ENCODE results near the gene ELK4.

The ELK4 gene

GRCh38 chr1:205629751-205630150 is 2.1 kb downstream of the ELK4 start:
- DNase-seq: no peak

GRCh38 chr1:205627956-205628355 is 3.9 kb downstream of the ELK4 start:
- no peak for DNase-seq

- DNase-seq: no peak
Measured at GRCh38 chr1:205626216-205626615, 5.6 kb downstream of the ELK4 start.

GRCh38 chr1:205623646-205624045 is 8.2 kb downstream of the ELK4 start:
- DNase-seq: no peak

GRCh38 chr1:205620269-205620668 is 11.5 kb downstream of the ELK4 start:
- no peak for DNase-seq

GRCh38 chr1:205619376-205619775 is 12.4 kb downstream of the ELK4 start:
- no peak for DNase-seq

- DNase-seq: no peak
Measured at GRCh38 chr1:205616563-205617293, 15.1 kb downstream of the ELK4 start.

- no peak for DNase-seq
Measured at GRCh38 chr1:205615789-205616188, 16.0 kb downstream of the ELK4 start.

GRCh38 chr1:205613854-205614412 is 17.9 kb downstream of the ELK4 start:
- DNase-seq: no peak

- DNase-seq: no peak
Measured at GRCh38 chr1:205612556-205612955, 19.3 kb downstream of the ELK4 start.

- no peak for DNase-seq
Measured at GRCh38 chr1:205612104-205612503, 19.7 kb downstream of the ELK4 start.

- DNase-seq: no peak
Measured at GRCh38 chr1:205610901-205611466, 20.8 kb downstream of the ELK4 start.

GRCh38 chr1:205610036-205610435 is 21.8 kb downstream of the ELK4 start:
- DNase-seq: no peak

GRCh38 chr1:205604825-205605505 is 26.8 kb downstream of the ELK4 start:
- DNase-seq: no peak

- no peak for DNase-seq
Measured at GRCh38 chr1:205604059-205604458, 27.8 kb downstream of the ELK4 start.

GRCh38 chr1:205601205-205601604 is 30.6 kb downstream of the ELK4 start:
- DNase-seq: no peak

- no peak for DNase-seq
Measured at GRCh38 chr1:205600085-205600484, 31.7 kb downstream of the ELK4 start.

- DNase-seq: no peak
Measured at GRCh38 chr1:205599669-205600042, 32.2 kb downstream of the ELK4 start.

GRCh38 chr1:205598841-205599668 is 32.8 kb downstream of the ELK4 start:
- DNase-seq: no peak

- no peak for DNase-seq
Measured at GRCh38 chr1:205597691-205598314, 34.0 kb downstream of the ELK4 start.

GRCh38 chr1:205596876-205597275 is 34.9 kb downstream of the ELK4 start:
- DNase-seq: no peak

- no peak for DNase-seq
Measured at GRCh38 chr1:205595861-205596260, 36.0 kb downstream of the ELK4 start.

GRCh38 chr1:205595435-205595834 is 36.4 kb downstream of the ELK4 start:
- DNase-seq: no peak
